ENCODE measurements around the gene GNL2. TPM values are rescaled to one million over a fixed set of nuclear protein-coding genes. Genes with fewer than 3 reads are reported as not detected.

Gene GNL2
- total and polyA plus RNA-seq, 2 donors (not counting 1 experiment from before 2014, with no cell fraction given) = 15.7 to 44.0 TPM

DNA sequence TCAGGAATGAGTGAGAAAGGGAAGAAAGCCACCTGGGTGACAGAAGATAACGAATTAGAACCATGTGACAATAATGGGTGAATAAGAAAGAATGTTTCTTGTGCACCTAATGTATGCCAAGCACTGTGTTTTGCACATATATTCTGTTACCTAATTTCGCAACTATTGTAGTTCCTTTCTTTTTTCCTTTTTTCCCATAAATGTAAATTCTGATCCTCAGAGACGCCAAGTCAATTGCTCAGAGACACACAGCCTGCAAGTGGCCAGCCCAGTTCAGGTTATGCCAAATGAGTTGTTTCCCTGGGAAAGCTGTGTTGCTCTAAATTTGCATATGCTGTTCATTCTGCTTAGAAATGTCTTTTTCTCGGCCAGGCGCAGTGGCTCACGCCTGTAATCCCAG is 40.7 kb upstream of the GNL2 start:
- Histone ChIP-seq H3K79me2 (ENCODE audit: control insufficient read depth, insufficient read depth, low read length) (no peaks in the 10 kb centered on the region), H3K4me3 (ENCODE audit: control extremely low read depth in 1 of 5, extremely low read depth in 1 of 5, insufficient read depth in 1 of 5, low read depth in 2 of 5, low read length in 4 of 5) (no peak overlapping the region), H3K4me2 (replicated peaks; ENCODE audit: low read depth, low read length, poor library complexity, severe bottlenecking) (no peak overlapping the region), H3K9me3 (ENCODE audit: control extremely low read depth in 1 of 3, control insufficient read depth in 2 of 3, insufficient read depth in 1 of 3, low read length in 2 of 3) (peaks cover 0 to 9% (median 4%) of the 10 kb centered on the region in 3 donors), H3K9ac (ENCODE audit: low read length) (no peak overlapping the region), H3K27ac (ENCODE audit: low read length in 2 of 2) (no peak overlapping the region), H3K36me3 (replicated peaks in 1 of 2; ENCODE audit: control extremely low read depth in 1 of 2, control insufficient read depth in 1 of 2, extremely low read depth in 1 of 2, insufficient read depth in 2 of 2, low read length in 1 of 2) (no peaks in the 10 kb centered on the region), H4K20me1 (ENCODE audit: control insufficient read depth, insufficient read depth, low read length, poor library complexity, severe bottlenecking) (no peaks in the 10 kb centered on the region), H3K4me1 (ENCODE audit: control insufficient read depth in 2 of 2, insufficient read depth in 2 of 2, low read length in 2 of 2) (peaks cover 15% of the 10 kb centered on the region in 2 donors), H2AFZ (ENCODE audit: insufficient read depth, low read depth, low read length, poor library complexity, severe bottlenecking) (no peak overlapping the region), H3K27me3 (replicated peaks in 1 of 4; ENCODE audit: control extremely low read depth in 1 of 4, control insufficient read depth in 3 of 4, insufficient read depth in 4 of 4, low read length in 3 of 4) (peaks cover 0 to 57% (median 30%) of the 10 kb centered on the region in 4 experiments)
- ATAC-seq (ENCODE audit: low read depth) = no peak
- Mint-ChIP-seq H3K27ac (no peak overlapping the region), H3K27me3 (peaks cover 56% of the 10 kb centered on the region), H3K4me1 (peaks cover 12% of the 10 kb centered on the region), H3K4me3 (no peak overlapping the region), H3K9me3 (ENCODE audit: insufficient read depth) (no peaks in the 10 kb centered on the region)
- 87% methylated on average over 4 of the region's 6 CpGs for WGBS (ENCODE audit: insufficient coverage)
- TF ChIP-seq, protein P1, sequence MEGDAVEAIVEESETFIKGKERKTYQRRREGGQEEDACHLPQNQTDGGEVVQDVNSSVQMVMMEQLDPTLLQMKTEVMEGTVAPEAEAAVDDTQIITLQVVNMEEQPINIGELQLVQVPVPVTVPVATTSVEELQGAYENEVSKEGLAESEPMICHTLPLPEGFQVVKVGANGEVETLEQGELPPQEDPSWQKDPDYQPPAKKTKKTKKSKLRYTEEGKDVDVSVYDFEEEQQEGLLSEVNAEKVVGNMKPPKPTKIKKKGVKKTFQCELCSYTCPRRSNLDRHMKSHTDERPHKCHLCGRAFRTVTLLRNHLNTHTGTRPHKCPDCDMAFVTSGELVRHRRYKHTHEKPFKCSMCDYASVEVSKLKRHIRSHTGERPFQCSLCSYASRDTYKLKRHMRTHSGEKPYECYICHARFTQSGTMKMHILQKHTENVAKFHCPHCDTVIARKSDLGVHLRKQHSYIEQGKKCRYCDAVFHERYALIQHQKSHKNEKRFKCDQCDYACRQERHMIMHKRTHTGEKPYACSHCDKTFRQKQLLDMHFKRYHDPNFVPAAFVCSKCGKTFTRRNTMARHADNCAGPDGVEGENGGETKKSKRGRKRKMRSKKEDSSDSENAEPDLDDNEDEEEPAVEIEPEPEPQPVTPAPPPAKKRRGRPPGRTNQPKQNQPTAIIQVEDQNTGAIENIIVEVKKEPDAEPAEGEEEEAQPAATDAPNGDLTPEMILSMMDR (IDR thresholded peaks at IDR 0.05) = no peak
- no peak for TF ChIP-seq EZH2 (IDR thresholded peaks at IDR 0.05; ENCODE audit: borderline replicate concordance, insufficient read depth, low read depth, low read length, poor library complexity, severe bottlenecking)
- ChIA-PET POLR2A (no interaction called here), CTCF (interaction anchor here (1.4 kb wide), 1 partner anchor 8 kb away, joined by 3 read pairs; no protein-coding TSS in a partner anchor)
- intact Hi-C loops (cut with micrococcal nuclease) = no loop called here
- no peak for DNase-seq

DNA sequence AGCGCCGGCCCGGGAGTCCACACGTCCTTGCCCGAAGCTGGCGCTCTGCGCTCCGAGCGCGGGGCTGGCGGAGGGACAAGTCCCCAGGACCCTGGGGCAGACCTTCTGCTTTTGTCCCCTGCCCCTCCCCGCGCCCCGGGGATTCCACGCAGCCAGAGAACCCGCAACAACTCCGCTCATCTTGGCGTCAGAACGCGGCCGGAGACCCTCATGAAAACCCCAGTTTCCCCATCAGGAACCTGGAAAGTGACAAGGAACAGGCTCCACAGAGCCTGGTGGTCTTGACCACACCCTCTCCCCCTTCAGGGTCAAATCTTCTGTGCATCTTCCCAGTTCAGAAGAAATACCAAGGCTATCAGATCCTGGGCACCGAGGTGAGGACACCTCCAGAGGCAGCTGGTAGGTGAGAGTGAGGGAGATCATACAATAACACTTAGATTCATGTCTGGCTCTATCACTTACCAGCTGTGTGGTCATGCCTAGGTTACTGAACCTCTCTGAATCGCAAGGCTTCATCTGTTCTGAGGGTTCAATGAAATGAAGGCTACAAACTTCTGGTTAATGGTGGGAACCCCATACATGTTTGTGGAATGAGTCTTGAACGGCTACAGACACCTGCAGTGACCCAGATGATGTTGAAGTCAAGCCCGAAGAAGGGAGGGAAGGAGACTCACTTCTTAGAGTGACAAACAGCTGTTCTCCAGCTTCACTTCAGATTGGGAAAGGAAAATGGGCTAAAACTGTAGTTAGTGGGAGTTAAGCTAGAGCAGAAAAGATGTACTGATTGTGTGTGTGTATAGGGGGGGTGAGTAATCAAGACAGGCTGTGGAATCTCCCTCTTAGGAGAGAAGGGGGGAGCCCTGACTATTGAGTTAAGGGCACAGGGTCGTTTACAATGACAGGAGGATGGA is 39.5 kb upstream of the GNL2 start:
- H2AFZ ChIP-seq (ENCODE audit: insufficient read depth, low read depth, low read length, poor library complexity, severe bottlenecking) = no peak overlapping the region
- peaks cover 0 to 6% (median 0%) of the 10 kb centered on the region in 3 donors for H3K9me3 ChIP-seq (ENCODE audit: control extremely low read depth in 1 of 3, control insufficient read depth in 2 of 3, insufficient read depth in 1 of 3, low read length in 2 of 3)
- ATAC-seq (ENCODE audit: low read depth) (no peak), DNase-seq (no peak)
- no peak overlapping the region for H3K27ac Mint-ChIP-seq
- no peaks in the 10 kb centered on the region for H3K79me2 ChIP-seq (ENCODE audit: control insufficient read depth, insufficient read depth, low read length)
- peak overlapping the region; percentile 40 for H3K4me3 Mint-ChIP-seq
- POLR2A ChIA-PET = no interaction called here
- H3K4me3 ChIP-seq (ENCODE audit: control extremely low read depth in 1 of 5, extremely low read depth in 1 of 5, insufficient read depth in 1 of 5, low read depth in 2 of 5, low read length in 4 of 5) = no peak overlapping the region
- peaks cover 68% of the 10 kb centered on the region for H3K27me3 Mint-ChIP-seq
- no peaks in the 10 kb centered on the region for H3K9me3 Mint-ChIP-seq (ENCODE audit: insufficient read depth)
- peaks cover 15% of the 10 kb centered on the region in 2 donors for H3K4me1 ChIP-seq (ENCODE audit: control insufficient read depth in 2 of 2, insufficient read depth in 2 of 2, low read length in 2 of 2)
- no peaks in the 10 kb centered on the region for H3K36me3 ChIP-seq (replicated peaks in 1 of 2; ENCODE audit: control extremely low read depth in 1 of 2, control insufficient read depth in 1 of 2, extremely low read depth in 1 of 2, insufficient read depth in 2 of 2, low read length in 1 of 2)
- peaks cover 12% of the 10 kb centered on the region for H3K4me1 Mint-ChIP-seq
- CTCF ChIA-PET = no interaction called here
- peak overlapping the region; percentile 48 for H3K4me2 ChIP-seq (replicated peaks; ENCODE audit: low read depth, low read length, poor library complexity, severe bottlenecking)
- H3K27ac ChIP-seq (ENCODE audit: low read length in 2 of 2) = no peak overlapping the region
- TF ChIP-seq, protein P1 (IDR thresholded peaks at IDR 0.05) = no peak
- no peak for TF ChIP-seq EZH2 (IDR thresholded peaks at IDR 0.05; ENCODE audit: borderline replicate concordance, insufficient read depth, low read depth, low read length, poor library complexity, severe bottlenecking)
- intact Hi-C loops (cut with micrococcal nuclease) = no loop called here
- no peak overlapping the region for H3K9ac ChIP-seq (ENCODE audit: low read length)
- no peaks in the 10 kb centered on the region for H4K20me1 ChIP-seq (ENCODE audit: control insufficient read depth, insufficient read depth, low read length, poor library complexity, severe bottlenecking)
- 15% methylated on average over 24 of the region's 26 CpGs for WGBS (ENCODE audit: insufficient coverage)
- peaks cover 0 to 64% (median 37%) of the 10 kb centered on the region in 4 experiments for H3K27me3 ChIP-seq (replicated peaks in 1 of 4; ENCODE audit: control extremely low read depth in 1 of 4, control insufficient read depth in 3 of 4, insufficient read depth in 4 of 4, low read length in 3 of 4)
